GM23248 (cell line): ENCODE data around the gene ZBED1. TPM values are rescaled to one million over a fixed set of nuclear protein-coding genes. Genes with fewer than 3 reads are reported as not detected.

ENCODE experiments used
- DNase-seq: peaks from one replicate; pipeline ENCODE4 v3.0.0-alpha.2; 2015
- H2AFZ ChIP-seq: fragments of 200-600 bp; sonication (generic); 2 replicates; pipeline ENCODE4 v1.6.1; 2016; ENCODE audit warnings: antibody characterized with exemption
- H3F3A ChIP-seq: fragments of 200-600 bp; sonication (generic); 2 replicates; pipeline ENCODE4 v1.6.1; 2016; ENCODE audit warnings: mild to moderate bottlenecking, antibody characterized with exemption, mixed run types; ENCODE audit not compliant: insufficient read depth
- H3K27ac ChIP-seq: fragments of 200-600 bp; sonication (generic); 2 replicates; pipeline ENCODE4 v1.5.1; 2016; ENCODE audit warnings: mild to moderate bottlenecking
- H3K27me3 ChIP-seq: fragments of 200-600 bp; sonication (generic); replicated peaks from 2 replicates; pipeline ENCODE4 v1.6.1; 2016; ENCODE audit warnings: mild to moderate bottlenecking; ENCODE audit not compliant: insufficient read depth
- H3K36me3 ChIP-seq: fragments of 200-600 bp; sonication (generic); 2 replicates; pipeline ENCODE4 v1.6.1; 2016; ENCODE audit warnings: low read depth, mild to moderate bottlenecking
- H3K4me1 ChIP-seq: fragments of 200-600 bp; sonication (generic); 2 replicates; pipeline ENCODE4 v1.6.1; 2016; ENCODE audit warnings: mild to moderate bottlenecking; ENCODE audit not compliant: insufficient read depth
- H3K4me2 ChIP-seq: fragments of 200-600 bp; sonication (generic); one replicate; pipeline ENCODE4 v1.6.1; 2016; ENCODE audit warnings: mild to moderate bottlenecking; ENCODE audit not compliant: unreplicated experiment
- H3K4me3 ChIP-seq: fragments of 200-600 bp; sonication (generic); 2 replicates; pipeline ENCODE4 v1.5.1; 2016; ENCODE audit warnings: mild to moderate bottlenecking
- H3K79me2 ChIP-seq: fragments of 200-600 bp; sonication (generic); 2 replicates; pipeline ENCODE4 v1.6.1; 2016; ENCODE audit warnings: mild to moderate bottlenecking; ENCODE audit not compliant: insufficient read depth
- H3K9ac ChIP-seq: fragments of 200-600 bp; sonication (generic); 2 replicates; pipeline ENCODE4 v1.6.1; 2016; ENCODE audit warnings: mild to moderate bottlenecking
- H3K9me2 ChIP-seq: fragments of 200-600 bp; sonication (generic); 2 replicates; pipeline ENCODE4 v1.6.1; 2016; ENCODE audit warnings: mixed run types, mild to moderate bottlenecking, moderate library complexity; ENCODE audit not compliant: insufficient read depth
- H3K9me3 ChIP-seq: fragments of 200-600 bp; sonication (generic); one replicate; pipeline ENCODE4 v1.6.1; 2017; ENCODE audit warnings: low read depth
- H4K20me1 ChIP-seq: fragments of 200-600 bp; sonication (generic); 2 replicates; pipeline ENCODE4 v1.6.0; 2016; ENCODE audit not compliant: insufficient read depth
- EZH2 ChIP-seq: fragments of 200-600 bp; sonication (generic); IDR thresholded peaks from 2 replicates; pipeline ENCODE4 v1.6.1; 2018; ENCODE audit warnings: antibody characterized with exemption, mild to moderate bottlenecking; ENCODE audit not compliant: insufficient read depth, poor library complexity, severe bottlenecking
- EZH2phosphoT487 ChIP-seq: fragments of 200-600 bp; sonication (generic); IDR thresholded peaks from 2 replicates; pipeline ENCODE4 v1.6.1; 2018; ENCODE audit warnings: antibody characterized with exemption, moderate library complexity, mild to moderate bottlenecking, low read depth; ENCODE audit not compliant: insufficient read depth
- WGBS, 2 experiments: methylation state at CpG; one replicate each; pipeline ENCODE4 v1.1.6; 2015 to 2017; ENCODE audit warnings: low lambda C conversion rate in 2 of 2, low coverage in 1 of 2; ENCODE audit errors: missing lambda C conversion rate in 2 of 2; 5-methylcytosine and 5-hydroxymethylcytosine counted together
- in situ Hi-C: fragments of 300-500 bp; cut with MboI; formaldehyde crosslinking; loops from 2 replicates; pipeline ENCODE4 v1.15.0; 2020
- polyA plus RNA-seq: library from polyadenylated mRNA; unstranded; fragments of >200 nt; fragmentation: Nextera tagmentation; extraction: Ambion mirVana; gene quantifications from 2 replicates; pipeline ENCODE4 v1.2.1, GENCODE V29; 2016
- total RNA-seq: library from RNA; depleted of rRNA; stranded (reverse); fragments of >200 nt; shearing (Covaris generic); gene quantifications from 2 replicates; pipeline ENCODE4 v1.2.3, GENCODE V29; 2014; rRNA removed

The ZBED1 gene
- total RNA-seq (30.4 and 31.1 TPM in 2 replicates), polyA plus RNA-seq (20.7 and 25.7 TPM in 2 replicates)

DNA sequence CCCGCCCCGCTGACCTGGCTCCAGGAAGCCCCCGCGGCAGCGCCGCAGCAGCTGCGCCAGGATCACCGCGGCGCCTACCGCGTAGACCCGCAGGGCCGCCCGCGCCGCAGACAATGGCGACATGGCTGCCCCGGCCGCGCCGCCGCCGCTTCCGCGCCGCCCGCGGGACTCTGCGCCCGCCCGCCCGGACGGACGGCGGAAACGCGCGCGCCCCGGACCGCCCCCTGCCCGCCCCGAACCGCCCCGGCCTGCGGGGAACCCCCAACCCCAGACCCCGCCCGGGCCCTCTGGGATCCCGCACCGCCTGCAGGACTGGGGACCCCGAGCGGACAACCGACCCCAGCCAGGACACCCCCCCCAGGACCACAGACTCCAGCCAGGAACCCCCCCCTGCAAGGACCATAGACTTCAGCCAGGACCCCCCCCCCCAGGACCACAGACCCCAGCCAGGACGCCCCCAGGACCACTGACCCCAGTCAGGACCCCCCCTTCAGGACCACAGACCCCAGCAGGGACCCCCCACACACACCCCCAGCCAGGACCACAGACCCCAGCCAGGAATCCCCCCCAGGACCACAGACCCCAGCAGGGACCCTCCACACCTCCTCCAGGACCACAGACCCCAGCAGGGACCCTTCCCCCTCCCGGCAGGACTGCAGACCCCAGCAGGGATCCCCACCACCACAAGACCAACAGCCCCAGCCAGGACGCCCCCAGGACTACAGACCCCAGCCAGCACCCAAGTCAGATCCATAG is at the start of gene ZBED1, which contains the start of gene DHRSX:
ZBED1 (minus strand) TSS at position 174 of the 756 bp plus-strand sequence. CDS start 10,257 bp downstream, outside the sequence.
DHRSX (minus strand) TSS at position 174 of the 756 bp plus-strand sequence; CDS start at position 123, 51 bp downstream.
- H3K4me2 ChIP-seq: peak within 1 kb of the TSS; percentile 82
- peaks cover 25% of the 10 kb centered on the region for H3K4me1 ChIP-seq
- peaks cover 22% of the 10 kb centered on the region for H3F3A ChIP-seq
- peak within 1 kb of the TSS; percentile 96 for H3K9ac ChIP-seq
- TF ChIP-seq EZH2phosphoT487: no peak
- no peak for TF ChIP-seq EZH2
- H3K27ac ChIP-seq: peak within 1 kb of the TSS; percentile 75
- H3K36me3 ChIP-seq: no peaks in the 10 kb centered on the region
- no peaks in the 10 kb centered on the region for H3K27me3 ChIP-seq
- no peaks in the 10 kb centered on the region for H3K9me2 ChIP-seq
- in situ Hi-C loops: no loop called here
- peaks cover 44% of the 10 kb centered on the region for H3K79me2 ChIP-seq
- peak; percentile 73 for DNase-seq
- H3K4me3 ChIP-seq: peak within 1 kb of the TSS; percentile 91
- WGBS, 2 experiments: 1 to 8% methylated on average over 12 to 17 of the region's 57 CpGs
- H2AFZ ChIP-seq: peak within 1 kb of the TSS; percentile 85
- no peaks in the 10 kb centered on the region for H4K20me1 ChIP-seq
- no peaks in the 10 kb centered on the region for H3K9me3 ChIP-seq

DNA sequence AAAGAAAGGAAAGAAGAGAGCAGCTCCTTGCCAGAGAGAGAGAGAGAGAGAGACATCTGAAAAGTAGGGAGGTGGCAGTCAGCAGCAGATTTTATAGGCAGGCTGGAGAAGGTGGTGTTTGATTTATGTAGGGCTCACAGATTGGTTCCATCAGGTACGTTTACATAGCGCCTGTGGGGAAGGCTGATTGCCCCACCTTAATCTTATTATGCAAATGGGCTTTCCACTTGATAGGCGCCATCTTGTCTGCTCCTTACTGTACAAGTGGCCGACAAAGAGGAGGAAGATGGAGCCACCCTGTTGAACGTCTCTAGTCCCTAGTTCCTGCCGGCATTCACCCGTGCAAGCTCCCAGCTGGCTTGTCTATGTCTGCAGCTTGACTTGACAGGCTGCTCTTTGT is 49.1 kb upstream of the ZBED1 start:
- no peaks in the 10 kb centered on the region for H3K9me3 ChIP-seq
- H3F3A ChIP-seq: peaks cover 5% of the 10 kb centered on the region; the same call in 1 of the 2 replicates
- no peak overlapping the region for H3K4me2 ChIP-seq
- no peaks in the 10 kb centered on the region for H3K36me3 ChIP-seq
- no peaks in the 10 kb centered on the region for H4K20me1 ChIP-seq
- no peak overlapping the region for H3K9ac ChIP-seq
- H3K9me2 ChIP-seq: no peaks in the 10 kb centered on the region
- in situ Hi-C loops: no loop called here
- H3K27ac ChIP-seq: no peak overlapping the region
- H3K79me2 ChIP-seq: no peaks in the 10 kb centered on the region
- no peak overlapping the region for H3K4me3 ChIP-seq
- DNase-seq: no peak
- H2AFZ ChIP-seq: no peak overlapping the region
- peaks cover 7% of the 10 kb centered on the region; the same call in 1 of the 2 replicates for H3K4me1 ChIP-seq
- H3K27me3 ChIP-seq: peaks cover 19% of the 10 kb centered on the region
- 7 to 14% methylated on average over 7 of the region's 7 CpGs for WGBS, 2 experiments
- TF ChIP-seq EZH2phosphoT487: no peak
- TF ChIP-seq EZH2: no peak

DNA sequence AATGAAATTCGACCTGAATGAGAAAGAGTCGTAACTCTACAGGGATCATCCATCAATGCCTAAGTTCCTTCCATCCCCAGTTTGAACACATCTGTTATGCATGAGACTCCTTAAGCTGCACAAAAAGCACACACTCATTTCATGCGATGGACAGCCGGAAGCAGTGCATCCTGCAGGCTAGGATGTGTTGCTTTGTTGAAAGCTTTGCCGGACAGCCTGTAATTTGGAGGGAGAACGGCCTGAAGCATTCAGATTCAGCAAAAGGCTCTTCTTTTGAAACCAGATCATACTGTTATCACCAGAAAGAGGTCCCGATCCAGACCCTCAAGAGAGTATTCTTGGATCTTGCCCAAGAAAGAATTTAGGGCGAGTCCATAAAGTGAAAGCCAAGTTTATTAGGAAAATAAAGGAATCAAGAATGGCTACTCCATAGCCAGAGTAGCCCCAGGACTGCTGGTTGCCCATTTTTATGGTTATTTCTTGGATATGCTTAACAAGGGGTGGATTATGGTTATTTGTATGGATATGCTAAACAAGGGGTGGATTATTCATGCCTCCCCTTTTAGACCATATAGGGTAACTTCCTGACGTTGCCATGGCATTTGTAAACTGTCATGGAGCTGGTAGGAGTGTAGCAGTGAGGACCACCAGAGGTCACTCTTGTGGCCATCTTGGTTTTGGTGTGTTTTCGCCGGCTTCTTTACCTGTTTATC is 48.1 kb upstream of the ZBED1 start:
- Histone ChIP-seq H3K36me3 (no peaks in the 10 kb centered on the region), H3K4me2 (no peak overlapping the region), H3K79me2 (no peaks in the 10 kb centered on the region), H3K9me3 (no peaks in the 10 kb centered on the region), H3K4me1 (peaks cover 7% of the 10 kb centered on the region; the same call in 1 of the 2 replicates), H3K9ac (no peak overlapping the region), H3K27ac (no peak overlapping the region), H4K20me1 (no peaks in the 10 kb centered on the region), H2AFZ (no peak overlapping the region), H3F3A (peaks cover 5% of the 10 kb centered on the region; the same call in 1 of the 2 replicates), H3K9me2 (no peaks in the 10 kb centered on the region), H3K4me3 (no peak overlapping the region), H3K27me3 (peaks cover 19% of the 10 kb centered on the region)
- 33 to 41% methylated on average over 11 of the region's 11 CpGs for WGBS, 2 experiments
- in situ Hi-C loops: no loop called here
- no peak for DNase-seq
- no peak for TF ChIP-seq EZH2
- no peak for TF ChIP-seq EZH2phosphoT487

DNA sequence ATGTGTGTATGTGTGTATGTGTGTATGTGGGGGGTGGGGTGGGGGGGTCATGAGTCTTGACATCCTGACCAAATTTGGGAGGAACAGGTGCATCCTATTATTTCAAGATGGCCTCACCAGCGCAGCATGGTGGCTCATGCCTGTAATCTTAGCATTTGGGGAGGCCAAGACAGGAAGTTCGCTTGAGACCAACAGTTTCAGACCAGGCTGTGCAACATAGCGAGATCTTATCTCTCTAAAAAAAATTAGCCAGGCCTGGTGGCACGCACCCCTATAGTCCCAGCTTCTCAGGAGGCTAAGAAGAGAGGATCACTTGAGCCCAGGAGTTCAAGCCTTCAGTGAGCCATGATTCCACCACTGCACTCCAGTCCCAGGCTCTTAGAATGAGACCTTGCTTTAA is 47.0 kb upstream of the ZBED1 start:
- H3K27me3 ChIP-seq: peaks cover 22% of the 10 kb centered on the region
- no peaks in the 10 kb centered on the region for H3K9me2 ChIP-seq
- H4K20me1 ChIP-seq: no peaks in the 10 kb centered on the region
- no peak overlapping the region for H3K4me3 ChIP-seq
- DNase-seq: no peak
- 57 to 71% methylated on average over 4 of the region's 4 CpGs for WGBS, 2 experiments
- in situ Hi-C loops: no loop called here
- H3K79me2 ChIP-seq: no peaks in the 10 kb centered on the region
- H3K4me1 ChIP-seq: 0 out of 2 replicates have a peak, but pooled peaks cover under 1% of the 10 kb centered on the region
- H3K4me2 ChIP-seq: no peak overlapping the region
- H3F3A ChIP-seq: peaks cover under 1% of the 10 kb centered on the region; the same call in 1 of the 2 replicates
- H3K9me3 ChIP-seq: no peaks in the 10 kb centered on the region
- no peak overlapping the region for H3K27ac ChIP-seq
- no peak overlapping the region for H2AFZ ChIP-seq
- H3K9ac ChIP-seq: no peak overlapping the region
- no peak for TF ChIP-seq EZH2
- no peak for TF ChIP-seq EZH2phosphoT487
- no peaks in the 10 kb centered on the region for H3K36me3 ChIP-seq
